HepG2 (cell line): ENCODE results near the gene KCNC2. TPM values are rescaled to one million over a fixed set of nuclear protein-coding genes. Genes with fewer than 3 reads are reported as not detected.

Experiments
- ATAC-seq: fragments of 200-7000 bp; cut with Tn5 transposase; 3 replicates; pipeline ENCODE4 v1.9.1; 2020; ENCODE audit warnings: mild to moderate bottlenecking, moderate library complexity
- BruUV-seq: library from RNA; stranded (reverse); fragments of 400-500 nt; replicated peaks from 2 replicates; lab custom pipeline; 2021; lab: Mats Ljungman, UMichigan
- CTCF ChIA-PET: fragments of 300-600 bp; formaldehyde crosslinking; extraction: SDS; loops from one replicate; lab custom pipeline; 2021; ENCODE audit warnings: low total read pairs, inconsistent platforms, low intra/inter-chr PET ratio; lab: Yijun Ruan, JAX
- POLR2A ChIA-PET: fragments of 350-600 bp; sonication (Branson Sonifier 250); formaldehyde crosslinking; loops from one replicate; lab custom pipeline; 2020; ENCODE audit warnings: antibody characterized with exemption, inconsistent platforms; lab: Yijun Ruan, JAX
- DNase-seq: peaks from one replicate; pipeline ENCODE4 v3.0.0-alpha.2; 2015; ENCODE audit warnings: low spot score
- FAIRE-seq: peaks from 3 replicates; lab custom pipeline; 2011; peaks lifted over from hg19 to GRCh38; lab: Jason Lieb, UNC
- H2AFZ ChIP-seq: one replicate; pipeline ENCODE4 v1.6.1; 2011; ENCODE audit warnings: low read length, inconsistent platforms
- H3K27ac ChIP-seq: fragments of 300-600 bp; 3 replicates; pipeline ENCODE4 v1.8.0; 2011; ENCODE audit warnings: mixed run types, mild to moderate bottlenecking, mixed read lengths, low read length, inconsistent platforms; ENCODE audit not compliant: insufficient read depth; ENCODE audit errors: extremely low read length
- H3K27me3 ChIP-seq, 2 experiments: fragments of 200-600 bp in 1 of 2; 2 replicates in 1 of 2; 3 replicates in 1 of 2; pipeline versions ENCODE4 v1.6.0 to v1.8.0; 2011; ENCODE audit warnings: low read length in 2 of 2, mild to moderate bottlenecking in 2 of 2, moderate library complexity in 2 of 2, inconsistent platforms in 1 of 2; ENCODE audit not compliant: insufficient read depth in 2 of 2, control insufficient read depth in 1 of 2
- H3K36me3 ChIP-seq, 2 experiments: fragments of 200-600 bp in 1 of 2; replicated peaks in 1 of 2; 2 replicates in 1 of 2; 3 replicates in 1 of 2; pipeline versions ENCODE4 v1.5.1 to v1.8.0; 2011; ENCODE audit warnings: low read length in 2 of 2, inconsistent platforms in 1 of 2; ENCODE audit not compliant: insufficient read depth in 2 of 2, control insufficient read depth in 1 of 2
- H3K4me1 ChIP-seq: 2 replicates; pipeline ENCODE4 v1.5.1; 2012; ENCODE audit warnings: low read length, inconsistent platforms; ENCODE audit not compliant: insufficient read depth
- H3K4me2 ChIP-seq: 2 replicates; pipeline ENCODE4 v1.6.0; 2011; ENCODE audit warnings: low read depth, low read length, inconsistent platforms
- H3K4me3 ChIP-seq, 3 experiments: fragments of 200-600 bp in 1 of 3; sonication (generic), shearing (Covaris generic) in 1 of 3; replicated peaks in 1 of 3; 2 replicates each; pipeline ENCODE4 v1.5.1; 2011 to 2016; ENCODE audit warnings: low read length in 3 of 3, inconsistent platforms in 2 of 3, low read depth in 2 of 3, mild to moderate bottlenecking in 2 of 3, control low read depth in 1 of 3, mixed read lengths in 1 of 3; ENCODE audit not compliant: insufficient read depth in 1 of 3
- H3K79me2 ChIP-seq: one replicate; pipeline ENCODE4 v1.6.1; 2011; ENCODE audit warnings: low read length, inconsistent platforms; ENCODE audit not compliant: insufficient read depth
- H3K9ac ChIP-seq: 2 replicates; pipeline ENCODE4 v1.6.0; 2011; ENCODE audit warnings: mild to moderate bottlenecking, low read depth, low read length, inconsistent platforms; ENCODE audit not compliant: insufficient read depth
- H3K9me3 ChIP-seq: 2 replicates; pipeline ENCODE4 v1.5.1; 2012; ENCODE audit warnings: mild to moderate bottlenecking, low read length
- H4K20me1 ChIP-seq: 2 replicates; pipeline ENCODE4 v1.6.0; 2011; ENCODE audit warnings: inconsistent platforms, mild to moderate bottlenecking, low read length, moderate library complexity; ENCODE audit not compliant: insufficient read depth
- ATM ChIP-seq: fragments of 450-650 bp; IDR thresholded peaks from 2 replicates; pipeline ENCODE4 v1.7.1; 2017; ENCODE audit warnings: mild to moderate bottlenecking, borderline replicate concordance
- DR1 ChIP-seq: sonication (generic); formaldehyde crosslinking; IDR thresholded peaks from 2 replicates; pipeline ENCODE4 v1.8.0; 2021; ENCODE audit warnings: mild to moderate bottlenecking, missing genetic modification reagents, inconsistent platforms
- HCFC1 ChIP-seq: fragments of 150-350 bp; IDR thresholded peaks from 2 replicates; pipeline ENCODE4 v1.6.1; 2014; ENCODE audit warnings: low read depth, low read length
- HNRNPK ChIP-seq: fragments of 200-400 bp; formaldehyde crosslinking; IDR thresholded peaks from 2 replicates; pipeline ENCODE4 v1.6.1; 2018; ENCODE audit warnings: low read length, low read depth, moderate library complexity, mild to moderate bottlenecking; ENCODE audit not compliant: poor library complexity, severe bottlenecking
- KLF6 ChIP-seq: IDR thresholded peaks from 2 replicates; pipeline ENCODE4 v1.8.0; 2016; ENCODE audit warnings: missing biosample characterization, missing genetic modification reagents
- MAFF ChIP-seq: IDR thresholded peaks from 2 replicates; pipeline ENCODE4 v1.6.1; 2011; ENCODE audit warnings: low read depth, low read length, improper control_type of control experiment
- MAFK ChIP-seq, 2 experiments: IDR thresholded peaks in 1 of 2; conservative IDR thresholded peaks in 1 of 2; 2 replicates each; pipeline ENCODE4 v1.6.1; 2011; ENCODE audit warnings: improper control_type of control experiment in 2 of 2, low read length in 2 of 2
- RNF2 ChIP-seq: fragments of 450-650 bp; conservative IDR thresholded peaks from 2 replicates; pipeline ENCODE4 v1.6.1; 2016; ENCODE audit warnings: low read depth
- SRF ChIP-seq: IDR thresholded peaks from 2 replicates; pipeline ENCODE4 v1.6.1; 2011; ENCODE audit warnings: mild to moderate bottlenecking, low read depth, low read length, moderate library complexity
- WIZ ChIP-seq: sonication (generic); formaldehyde crosslinking; IDR thresholded peaks from 2 replicates; pipeline ENCODE4 v1.5.1; 2020; ENCODE audit warnings: mild to moderate bottlenecking, missing genetic modification reagents
- ZNF235 ChIP-seq: sonication (generic); formaldehyde crosslinking; IDR thresholded peaks from 2 replicates; pipeline ENCODE4 v1.8.1; 2023; ENCODE audit warnings: mild to moderate bottlenecking, missing genetic modification reagents, borderline replicate concordance
- ZNF326 ChIP-seq: sonication (generic); formaldehyde crosslinking; IDR thresholded peaks from 2 replicates; pipeline ENCODE4 v1.4.0; 2020; ENCODE audit warnings: missing genetic modification reagents, borderline replicate concordance
- ZNF569 ChIP-seq: sonication (generic); formaldehyde crosslinking; IDR thresholded peaks from 2 replicates; pipeline ENCODE4 v1.5.0; 2020; ENCODE audit warnings: mild to moderate bottlenecking, missing genetic modification reagents, moderate library complexity, borderline replicate concordance
- WGBS: methylation state at CpG from one replicate; pipeline ENCODE4 v1.1.6; 2017; ENCODE audit warnings: low lambda C conversion rate; 5-methylcytosine and 5-hydroxymethylcytosine counted together
- in situ Hi-C: cut with HindIII; loops from 2 replicates; pipeline ENCODE4 v1.10.0; 2017; ENCODE audit warnings: low pct_unique_long_range_greater_than_20kb; ENCODE audit not compliant: extremely low pct_ligation_motif_present
- intact Hi-C: fragments of 100-400 bp; cut with micrococcal nuclease; formaldehyde crosslinking; loops from one replicate; pipeline ENCODE4 v1.10.0; 2022; ENCODE audit not compliant: unreplicated experiment
- polyA plus RNA-seq, 8 experiments: library from polyadenylated mRNA; depleted of rRNA in 3 of 8; stranded (reverse) in 7 of 8; unstranded in 1 of 8; fragments of >200 nt; fragmentation: Illumina TruSeq in 4 of 8; extraction: Trizol in 4 of 8; gene quantifications; 2 replicates each; pipeline versions ENCODE4 v1.2.1 to v1.2.3, GENCODE V29; 2011 to 2016; ENCODE audit warnings: low read depth in 4 of 8, missing spikeins in 1 of 8, mixed read lengths in 1 of 8; ENCODE audit not compliant: insufficient read depth in 1 of 8
- total RNA-seq, 5 experiments: library from RNA; depleted of rRNA; stranded (reverse); fragments of >200 nt; fragmentation: Illumina TruSeq; extraction: Trizol; gene quantifications; 2 replicates each; pipeline ENCODE4 v1.2.3, GENCODE V29; 2016; ENCODE audit warnings: low read depth in 1 of 5
- TF ChIP-seq, protein P1 (sequence below): sonication (generic); formaldehyde crosslinking; IDR thresholded peaks from 2 replicates; pipeline ENCODE4 v1.8.0; 2022; ENCODE audit warnings: missing genetic modification reagents, mild to moderate bottlenecking, moderate library complexity, borderline replicate concordance

Gene KCNC2
- total and polyA plus RNA-seq, 2 of the 13 experiments (the other 11 are each of a cell fraction or from before 2014, with no cell fraction given), result not detected

DNA sequence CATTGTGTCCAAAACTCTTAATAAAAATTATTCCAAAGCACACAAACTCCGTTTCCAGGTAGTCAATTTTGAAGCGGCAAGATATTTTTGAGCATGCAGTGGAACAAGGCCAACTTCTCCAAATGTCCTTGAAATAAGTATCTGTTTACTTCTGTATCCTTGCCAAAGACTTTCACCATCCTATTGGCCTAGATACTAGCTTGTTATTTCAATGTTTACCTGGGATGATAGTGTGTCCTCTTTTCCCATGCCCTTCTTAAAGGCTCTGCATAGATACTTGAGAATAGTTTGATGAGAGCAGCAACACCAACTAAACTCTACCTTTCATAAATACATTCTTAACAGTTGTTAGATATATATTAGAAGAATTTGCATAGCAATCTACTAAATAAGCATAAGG is 160.9 kb downstream of the KCNC2 start (continued):
- TF ChIP-seq HCFC1 (no peak), ZNF235 (no peak)

DNA sequence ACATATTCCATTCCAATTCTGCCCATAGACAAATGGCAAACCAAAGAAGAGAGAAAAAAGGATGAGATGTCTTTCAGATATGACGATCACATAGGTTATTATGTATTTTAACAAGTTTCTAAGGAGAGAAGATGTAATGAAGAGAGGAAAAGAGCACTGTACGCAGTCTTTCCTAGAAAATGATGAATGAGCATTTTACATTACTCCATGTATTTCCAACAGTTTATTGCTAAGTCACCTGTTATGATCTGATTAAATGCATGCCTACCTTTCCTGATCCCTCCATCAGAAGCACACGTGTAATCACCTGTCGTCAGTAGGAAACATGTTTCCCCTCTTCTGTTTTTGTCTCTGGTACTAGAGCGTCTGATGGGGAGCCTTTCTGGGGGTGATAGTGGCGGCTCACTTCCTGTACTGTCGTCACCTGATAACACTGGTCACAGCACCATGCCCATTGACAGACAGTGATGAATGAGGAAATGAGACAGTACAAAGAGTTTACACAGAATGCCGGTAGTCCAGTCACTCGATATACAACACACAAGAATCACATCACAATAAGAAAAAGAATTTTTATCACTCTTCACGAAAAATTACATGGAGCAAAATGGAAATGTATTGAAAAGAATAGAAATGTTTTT is 161.6 kb downstream of the KCNC2 start:
- BruUV-seq, result no TSS peak

DNA sequence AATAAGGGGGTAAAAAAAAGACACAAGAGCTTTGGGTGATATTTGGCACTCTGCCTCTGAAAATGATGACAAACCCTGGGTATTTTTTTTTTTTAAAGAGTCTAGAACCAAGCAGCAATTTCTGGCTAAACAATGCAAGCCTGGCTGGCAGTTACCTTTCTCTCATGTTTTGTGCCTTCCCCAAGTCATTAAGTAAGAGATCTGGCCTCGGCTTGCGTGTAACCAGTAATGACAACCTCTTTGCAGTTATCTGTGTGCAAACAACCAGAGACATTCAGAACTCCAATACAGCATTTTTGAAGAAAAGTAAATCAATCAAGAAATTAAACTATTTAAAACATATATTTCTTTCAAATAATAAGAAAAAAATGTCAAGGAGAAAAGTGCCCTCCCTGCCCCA is 167.5 kb downstream of the KCNC2 start:
- FAIRE-seq (no peak), DNase-seq (no peak), ATAC-seq (no peak)
- intact Hi-C loops (no loop called here), in situ Hi-C loops (no loop called here)
- ChIA-PET CTCF (interaction anchor here (0.6 kb wide), 1 partner anchor 162 kb away, joined by 3 read pairs; no protein-coding TSS in a partner anchor), POLR2A (no interaction called here)
- no peaks in the 10 kb centered on the region for H3K27me3 ChIP-seq
- no peaks in the 10 kb centered on the region for H3K79me2 ChIP-seq
- H3K4me2 ChIP-seq, result no peak overlapping the region
- no peak overlapping the region for H3K27ac ChIP-seq
- BruUV-seq, result no TSS peak
- no peaks in the 10 kb centered on the region for H4K20me1 ChIP-seq
- no peak overlapping the region for H3K4me3 ChIP-seq
- TF ChIP-seq HNRNPK (no peak), ATM (no peak), SRF (no peak), ZNF569 (CRISPR knock-in tag) (no peak), KLF6 (CRISPR knock-in tag) (no peak), DR1 (CRISPR knock-in tag) (no peak), WIZ (no peak)
- TF ChIP-seq, protein P1, sequence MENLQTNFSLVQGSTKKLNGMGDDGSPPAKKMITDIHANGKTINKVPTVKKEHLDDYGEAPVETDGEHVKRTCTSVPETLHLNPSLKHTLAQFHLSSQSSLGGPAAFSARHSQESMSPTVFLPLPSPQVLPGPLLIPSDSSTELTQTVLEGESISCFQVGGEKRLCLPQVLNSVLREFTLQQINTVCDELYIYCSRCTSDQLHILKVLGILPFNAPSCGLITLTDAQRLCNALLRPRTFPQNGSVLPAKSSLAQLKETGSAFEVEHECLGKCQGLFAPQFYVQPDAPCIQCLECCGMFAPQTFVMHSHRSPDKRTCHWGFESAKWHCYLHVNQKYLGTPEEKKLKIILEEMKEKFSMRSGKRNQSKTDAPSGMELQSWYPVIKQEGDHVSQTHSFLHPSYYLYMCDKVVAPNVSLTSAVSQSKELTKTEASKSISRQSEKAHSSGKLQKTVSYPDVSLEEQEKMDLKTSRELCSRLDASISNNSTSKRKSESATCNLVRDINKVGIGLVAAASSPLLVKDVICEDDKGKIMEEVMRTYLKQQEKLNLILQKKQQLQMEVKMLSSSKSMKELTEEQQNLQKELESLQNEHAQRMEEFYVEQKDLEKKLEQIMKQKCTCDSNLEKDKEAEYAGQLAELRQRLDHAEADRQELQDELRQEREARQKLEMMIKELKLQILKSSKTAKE (CRISPR knock-in tag), result no peak
- H3K4me1 ChIP-seq, result no peaks in the 10 kb centered on the region
- H3K9ac ChIP-seq, result no peak overlapping the region
- no peaks in the 10 kb centered on the region for H3K9me3 ChIP-seq
- no peak overlapping the region for H2AFZ ChIP-seq
- H3K36me3 ChIP-seq, result no peaks in the 10 kb centered on the region
- WGBS, result 5% methylated on average over 2 of the region's 2 CpGs

More for the DNA sequence above, 161.6 kb downstream of the KCNC2 start:
- Histone ChIP-seq H3K4me2 (no peak overlapping the region), H3K36me3 (no peaks in the 10 kb centered on the region), H3K9ac (no peak overlapping the region), H3K4me3 (no peak overlapping the region), H4K20me1 (no peaks in the 10 kb centered on the region), H2AFZ (no peak overlapping the region), H3K27me3 (no peaks in the 10 kb centered on the region), H3K79me2 (no peaks in the 10 kb centered on the region), H3K9me3 (no peaks in the 10 kb centered on the region), H3K4me1 (no peaks in the 10 kb centered on the region), H3K27ac (no peak overlapping the region)
- TF ChIP-seq MAFK (conservative IDR thresholded peaks at IDR 0.05 in 1 of 2, IDR thresholded peaks at IDR 0.05 in 1 of 2; ENCODE audit: low read length in 2 of 2) (peak; percentile 37 to 50), ZNF326 (no peak), RNF2 (no peak), MAFF (peak; percentile 62)
- in situ Hi-C loops (no loop called here), intact Hi-C loops (no loop called here)
- DNase-seq (no peak), ATAC-seq (no peak), FAIRE-seq (no peak)
- CTCF ChIA-PET, result no interaction called here
- POLR2A ChIA-PET, result no interaction called here
- WGBS, result 15% methylated on average over 10 of the region's 10 CpGs
